B cell (primary cell): ENCODE results near the gene TCF15. TPM values are rescaled to one million over a fixed set of nuclear protein-coding genes. Genes with fewer than 3 reads are reported as not detected.

Experiments
- ATAC-seq: fragments of 200-7000 bp; cut with Tn5 transposase; one replicate; pipeline ENCODE4 v1.10.0; 2021; ENCODE audit warnings: low read depth, mild to moderate bottlenecking, moderate number of reproducible peaks, moderate library complexity
- CTCF ChIA-PET: fragments of 350-600 bp; sonication (Branson Sonifier 250); formaldehyde crosslinking; loops from one replicate; lab custom pipeline; 2021; ENCODE audit warnings: antibody characterized with exemption, inconsistent platforms; lab: Charles Lee
- POLR2A ChIA-PET: fragments of 350-600 bp; sonication (Branson Sonifier 250); formaldehyde crosslinking; loops from one replicate; lab custom pipeline; 2021; ENCODE audit warnings: antibody characterized with exemption; lab: Charles Lee
- DNase-seq: peaks from one replicate; pipeline ENCODE4 v3.0.0; 2013
- H2AFZ ChIP-seq: 2 replicates; pipeline ENCODE4 v1.6.1; 2012; ENCODE audit warnings: mild to moderate bottlenecking, low read depth, low read length; ENCODE audit not compliant: insufficient read depth, poor library complexity, severe bottlenecking
- H3K27ac ChIP-seq, 2 donors: 1 replicate in 1 of 2; 2 replicates in 1 of 2; pipeline ENCODE4 v1.5.1; 2012 to 2013; ENCODE audit warnings: low read length in 2 of 2, mild to moderate bottlenecking in 2 of 2, moderate library complexity in 1 of 2
- H3K27me3 ChIP-seq, 4 experiments: fragments of 200-600 bp in 1 of 4; sonication (generic) in 1 of 4; replicated peaks in 1 of 4; 1 replicate in 2 of 4; 2 replicates in 2 of 4; pipeline versions ENCODE4 v1.6.1 to v1.7.0; 2013 to 2016; ENCODE audit warnings: low read length in 3 of 4, mild to moderate bottlenecking in 2 of 4, mixed read lengths in 1 of 4, moderate library complexity in 1 of 4; ENCODE audit not compliant: insufficient read depth in 4 of 4, control insufficient read depth in 3 of 4; ENCODE audit errors: control extremely low read depth in 1 of 4
- H3K36me3 ChIP-seq, 2 experiments: replicated peaks in 1 of 2; 1 replicate in 1 of 2; 2 replicates in 1 of 2; pipeline versions ENCODE4 v1.6.1 to v1.7.1; 2013; ENCODE audit warnings: low read length in 1 of 2; ENCODE audit not compliant: insufficient read depth in 2 of 2, control insufficient read depth in 1 of 2; ENCODE audit errors: control extremely low read depth in 1 of 2, extremely low read depth in 1 of 2
- H3K4me1 ChIP-seq, 2 donors: fragments of 200-600 bp in 1 of 2; sonication (generic) in 1 of 2; 1 replicate in 1 of 2; 2 replicates in 1 of 2; pipeline versions ENCODE4 v1.5.1 to v1.6.1; 2013 to 2017; ENCODE audit warnings: low read length in 2 of 2; ENCODE audit not compliant: control insufficient read depth in 2 of 2, insufficient read depth in 2 of 2
- H3K4me2 ChIP-seq: replicated peaks from 2 replicates; pipeline ENCODE3; 2012; ENCODE audit warnings: mild to moderate bottlenecking, low read depth, low read length; ENCODE audit not compliant: poor library complexity, severe bottlenecking
- H3K4me3 ChIP-seq, 5 experiments: fragments of 200-600 bp in 1 of 5; sonication (generic) in 1 of 5; 1 replicate in 3 of 5; 2 replicates in 2 of 5; pipeline versions ENCODE4 v1.5.1 to v1.7.0; 2011 to 2016; ENCODE audit warnings: low read length in 4 of 5, mild to moderate bottlenecking in 4 of 5, low read depth in 2 of 5, control low read depth in 1 of 5, moderate library complexity in 1 of 5; ENCODE audit not compliant: insufficient read depth in 1 of 5; ENCODE audit errors: control extremely low read depth in 1 of 5, extremely low read depth in 1 of 5
- H3K79me2 ChIP-seq: fragments of 200-600 bp; sonication (generic); one replicate; pipeline ENCODE4 v1.6.0; 2016; ENCODE audit warnings: low read length; ENCODE audit not compliant: control insufficient read depth, insufficient read depth
- H3K9ac ChIP-seq: fragments of 200-600 bp; sonication (generic); 2 replicates; pipeline ENCODE4 v1.6.1; 2017; ENCODE audit warnings: mild to moderate bottlenecking, low read length, moderate library complexity
- H3K9me3 ChIP-seq, 3 donors: one replicate each; pipeline versions ENCODE4 v1.6.1 to v1.7.1; 2013; ENCODE audit warnings: low read length in 2 of 3; ENCODE audit not compliant: control insufficient read depth in 2 of 3, insufficient read depth in 1 of 3; ENCODE audit errors: control extremely low read depth in 1 of 3
- H4K20me1 ChIP-seq: 2 replicates; pipeline ENCODE4 v1.6.0; 2012; ENCODE audit warnings: mild to moderate bottlenecking, low read length; ENCODE audit not compliant: insufficient read depth, control insufficient read depth, poor library complexity, severe bottlenecking
- H3K27ac Mint-ChIP-seq: one replicate; pipeline ENCODE4 v1.8.0; 2021; ENCODE audit warnings: mixed read lengths
- H3K27me3 Mint-ChIP-seq: one replicate; pipeline ENCODE4 v1.8.0; 2021; ENCODE audit warnings: mixed read lengths
- H3K4me1 Mint-ChIP-seq: one replicate; pipeline ENCODE4 v1.8.0; 2021; ENCODE audit warnings: mixed read lengths
- H3K4me3 Mint-ChIP-seq: one replicate; pipeline ENCODE4 v1.8.0; 2021; ENCODE audit warnings: mixed read lengths
- H3K9me3 Mint-ChIP-seq: one replicate; pipeline ENCODE4 v1.8.0; 2022; ENCODE audit warnings: mixed read lengths; ENCODE audit not compliant: insufficient read depth
- CTCF ChIP-seq: fragments of 200-600 bp; IDR thresholded peaks from one replicate; pipeline ENCODE4 v1.8.0; 2022; ENCODE audit warnings: antibody characterized with exemption, mild to moderate bottlenecking
- EZH2 ChIP-seq: IDR thresholded peaks from 2 replicates; pipeline ENCODE4 v1.6.1; 2012; ENCODE audit warnings: borderline replicate concordance, low read depth, mild to moderate bottlenecking, moderate library complexity, low read length; ENCODE audit not compliant: insufficient read depth, poor library complexity, severe bottlenecking
- WGBS: methylation state at CpG from one replicate; pipeline ENCODE4 v1.1.5; 2013; ENCODE audit warnings: missing lambda C conversion rate; ENCODE audit not compliant: insufficient coverage; 5-methylcytosine and 5-hydroxymethylcytosine counted together
- intact Hi-C: fragments of 100-400 bp; cut with micrococcal nuclease; formaldehyde crosslinking; loops from one replicate; pipeline ENCODE4 v1.10.0; 2022
- polyA plus RNA-seq: library from polyadenylated mRNA; depleted of rRNA; stranded (reverse); fragments of >200 nt; gene quantifications from 2 replicates; pipeline ENCODE4 v1.2.3, GENCODE V29; 2012
- total RNA-seq, 2 donors: library from RNA; stranded (reverse); fragments of 120-200 nt in 1 of 2; gene quantifications; 1 replicate in 1 of 2; 2 replicates in 1 of 2; pipeline versions ENCODE4 v1.2.3 to v1.2.4, GENCODE V29; 2013 to 2022

TCF15 gene
- total and polyA plus RNA-seq, 2 donors (not counting 1 experiment from before 2014, with no cell fraction given): not detected

- Histone ChIP-seq H3K4me3 (no peak overlapping the region), H3K9me3 (peaks cover 0 to 9% (median 5%) of the 10 kb centered on the region in 3 donors), H3K79me2 (no peaks in the 10 kb centered on the region), H3K27me3 (peaks cover 0 to 14% (median 3%) of the 10 kb centered on the region in 4 experiments), H3K4me2 (no peak overlapping the region), H3K36me3 (no peaks in the 10 kb centered on the region), H2AFZ (no peak overlapping the region), H3K4me1 (no peaks in the 10 kb centered on the region), H3K27ac (no peak overlapping the region), H4K20me1 (no peaks in the 10 kb centered on the region), H3K9ac (no peak overlapping the region)
- ATAC-seq (no peak), DNase-seq (no peak)
- ChIA-PET POLR2A (no interaction called here), CTCF (no interaction called here)
- intact Hi-C loops: no loop called here
- Mint-ChIP-seq H3K27me3 (peaks cover 51% of the 10 kb centered on the region), H3K4me1 (no peaks in the 10 kb centered on the region), H3K9me3 (peaks cover 4% of the 10 kb centered on the region), H3K27ac (no peak overlapping the region), H3K4me3 (no peak overlapping the region)
- TF ChIP-seq EZH2 (no peak), CTCF (no peak)
- 79% methylated on average over 4 of the region's 5 CpGs for WGBS
Observed at GRCh38 chr20:621125-621756, 11.1 kb upstream of the TCF15 start.

- WGBS: 36% methylated on average over 5 of the region's 7 CpGs
- Mint-ChIP-seq H3K27me3 (peaks cover 55% of the 10 kb centered on the region), H3K4me3 (no peak overlapping the region), H3K9me3 (peaks cover 4% of the 10 kb centered on the region), H3K4me1 (no peaks in the 10 kb centered on the region), H3K27ac (no peak overlapping the region)
- intact Hi-C loops: no loop called here
- POLR2A ChIA-PET: no interaction called here
- H3K4me3 ChIP-seq: no peak overlapping the region
- no peak overlapping the region for H2AFZ ChIP-seq
- CTCF ChIA-PET: interaction anchor here (0.6 kb wide), 1 partner anchor 198 kb away, joined by 3 read pairs; no protein-coding TSS in a partner anchor
- H3K4me2 ChIP-seq: no peak overlapping the region
- no peaks in the 10 kb centered on the region for H4K20me1 ChIP-seq
- no peak overlapping the region for H3K27ac ChIP-seq
- H3K36me3 ChIP-seq: no peaks in the 10 kb centered on the region
- H3K9ac ChIP-seq: no peak overlapping the region
- H3K27me3 ChIP-seq: peaks cover 0 to 14% (median 3%) of the 10 kb centered on the region in 4 experiments
- H3K4me1 ChIP-seq: no peaks in the 10 kb centered on the region
- DNase-seq: no peak
- no peak for ATAC-seq
- H3K9me3 ChIP-seq: peaks cover 0 to 8% (median 5%) of the 10 kb centered on the region in 3 donors
- TF ChIP-seq EZH2 (no peak), CTCF (no peak)
- no peaks in the 10 kb centered on the region for H3K79me2 ChIP-seq
Observed at GRCh38 chr20:620246-620645, 10.1 kb upstream of the TCF15 start.
